Stomach (tissue), 9 donors: ENCODE measurements around the gene FUNDC1. TPM values are rescaled to one million over a fixed set of nuclear protein-coding genes. Genes with fewer than 3 reads are reported as not detected.

Source experiments
- DNase-seq, 2 donors: peaks; one replicate each; pipeline versions ENCODE4 v3.0.0 to v3.0.0-alpha.2; 2013 to 2019
- H3K27ac ChIP-seq, 5 donors: fragments of 200-600 bp in 4 of 5; sonication (generic) in 4 of 5; one replicate each; pipeline ENCODE4 v1.5.1; 2013 to 2019; ENCODE audit warnings: mild to moderate bottlenecking in 1 of 5, moderate library complexity in 1 of 5
- H3K27me3 ChIP-seq, 3 donors: fragments of 200-600 bp; sonication (generic); one replicate each; pipeline ENCODE4 v1.5.1; 2017 to 2019; ENCODE audit warnings: mixed run types in 1 of 3
- H3K36me3 ChIP-seq, 4 donors: fragments of 200-600 bp; sonication (generic); 1 replicate in 3 of 4; 2 replicates in 1 of 4; pipeline ENCODE4 v1.5.1; 2016 to 2019
- H3K4me1 ChIP-seq, 4 donors: fragments of 200-600 bp; sonication (generic); one replicate each; pipeline ENCODE4 v1.5.1; 2016 to 2019
- H3K4me3 ChIP-seq, 4 donors: fragments of 200-600 bp; sonication (generic) in 3 of 4; one replicate each; pipeline ENCODE4 v1.5.1; 2016 to 2019; ENCODE audit warnings: mild to moderate bottlenecking in 1 of 4
- H3K9me3 ChIP-seq, 4 donors: fragments of 200-600 bp; sonication (generic); one replicate each; pipeline ENCODE4 v1.5.1; 2016 to 2019
- CTCF ChIP-seq, 7 experiments: fragments of 450-650 bp in 4 of 7; fragments of 200-600 bp in 3 of 7; sonication (generic) in 3 of 7; IDR thresholded peaks; one replicate each; pipeline ENCODE4 v1.5.1; 2016 to 2019; ENCODE audit warnings: antibody characterized with exemption in 7 of 7, control low read depth in 2 of 7, mild to moderate bottlenecking in 1 of 7
- EP300 ChIP-seq: sonication (generic); formaldehyde crosslinking; IDR thresholded peaks from one replicate; pipeline ENCODE4 v1.6.1; 2017; ENCODE audit warnings: antibody characterized with exemption
- POLR2A ChIP-seq, 4 donors: fragments of 450-650 bp; IDR thresholded peaks; one replicate each; pipeline ENCODE4 v1.6.1; 2016; ENCODE audit warnings: antibody characterized with exemption in 4 of 4, control low read depth in 2 of 4, mild to moderate bottlenecking in 1 of 4, moderate library complexity in 1 of 4
- POLR2AphosphoS5 ChIP-seq, 3 donors: sonication (generic); formaldehyde crosslinking; IDR thresholded peaks; one replicate each; pipeline ENCODE4 v1.6.1; 2016; ENCODE audit warnings: antibody characterized with exemption in 3 of 3
- WGBS, 5 donors: extraction: QIAGEN DNeasy Blood & Tissue Kit in 3 of 5; methylation state at CpG; one replicate each; pipeline versions ENCODE4 v1.1.5 to v1.1.7; 2013 to 2018; 5-methylcytosine and 5-hydroxymethylcytosine counted together
- intact Hi-C: fragments of 100-400 bp; cut with DNase I; formaldehyde crosslinking; loops from one replicate; pipeline ENCODE4 v1.15.1; 2023; ENCODE audit warnings: low total_unique reads
- polyA plus RNA-seq, 3 donors: library from polyadenylated mRNA; stranded (reverse); fragments of 200-250 nt; gene quantifications; one replicate each; pipeline ENCODE4 v1.2.3, GENCODE V29; 2013
- total RNA-seq, 5 donors: library from RNA; depleted of rRNA; stranded (reverse); fragments of >200 nt; gene quantifications; one replicate each; pipeline versions ENCODE4 v1.1.0 to v1.2.3, GENCODE V29; 2014 to 2016
- donor health status: healthy with polysubstance abuse.
- donor health status: Bipolar disorder and iron deficiency.
- donor health status: healthy.

Gene FUNDC1
- total and polyA plus RNA-seq, 8 donors = 3.1 to 35.4 (median 19.8) TPM; not detected in 1

DNA sequence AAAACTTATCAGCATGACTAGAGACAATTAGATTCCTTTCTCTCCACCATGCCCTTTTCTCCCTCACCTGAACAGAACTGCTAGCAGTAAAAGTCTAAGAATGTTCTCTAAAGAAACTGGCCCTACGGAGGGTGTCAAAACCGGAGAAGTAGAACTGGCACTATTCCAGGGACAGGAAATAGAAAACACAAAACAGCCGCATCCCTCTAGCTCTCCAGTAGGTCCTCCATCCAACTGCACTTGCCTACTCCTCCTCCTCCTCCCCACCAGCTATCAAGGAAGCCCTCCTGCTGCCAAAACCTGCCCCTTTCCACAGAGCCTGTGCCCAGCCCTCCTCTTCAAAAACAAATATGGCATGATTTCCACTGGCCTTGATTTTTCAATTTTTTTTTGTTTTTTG, 28.4 kb downstream of the FUNDC1 start:
- 36 to 69% (median 61%) methylated on average over 3 of the region's 3 CpGs for WGBS, 5 donors
- no peaks in the 10 kb centered on the region for H3K4me1 ChIP-seq
- H3K9me3 ChIP-seq = no peaks in the 10 kb centered on the region
- DNase-seq = no peak
- no peak overlapping the region for H3K4me3 ChIP-seq
- H3K36me3 ChIP-seq = peaks cover 0 to 3% (median 0%) of the 10 kb centered on the region in 4 donors
- H3K27me3 ChIP-seq = no peaks in the 10 kb centered on the region
- H3K27ac ChIP-seq = no peak overlapping the region
- intact Hi-C loops = no loop called here
- TF ChIP-seq POLR2A (IDR thresholded peaks at IDR 0.05) (no peak), CTCF (IDR thresholded peaks at IDR 0.05) (no peak), POLR2AphosphoS5 (IDR thresholded peaks at IDR 0.05) (no peak), EP300 (no peak)

- Histone ChIP-seq H3K4me1 (no peaks in the 10 kb centered on the region), H3K36me3 (no peaks in the 10 kb centered on the region), H3K4me3 (no peak overlapping the region), H3K9me3 (no peaks in the 10 kb centered on the region), H3K27me3 (no peaks in the 10 kb centered on the region), H3K27ac (no peak overlapping the region)
- TF ChIP-seq EP300 (no peak), POLR2A (IDR thresholded peaks at IDR 0.05) (no peak), POLR2AphosphoS5 (IDR thresholded peaks at IDR 0.05) (no peak), CTCF (IDR thresholded peaks at IDR 0.05) (no peak)
- intact Hi-C loops = no loop called here
- 78 to 93% (median 92%) methylated on average over 2 of the region's 2 CpGs for WGBS, 5 donors
- no peak for DNase-seq
These were observed 35.4 kb downstream of the FUNDC1 start for GRCh38 chrX:44507292-44507691.

GRCh38 chrX:44506678-44507077, 36.0 kb downstream of the FUNDC1 start:
- Histone ChIP-seq H3K4me3 (no peak overlapping the region), H3K27ac (no peak overlapping the region), H3K9me3 (no peaks in the 10 kb centered on the region), H3K27me3 (no peaks in the 10 kb centered on the region), H3K4me1 (no peaks in the 10 kb centered on the region), H3K36me3 (no peaks in the 10 kb centered on the region)
- 89 to 94% (median 92%) methylated on average over 2 of the region's 2 CpGs for whole genome bisulfite sequencing, 5 donors
- no peak for DNase-seq
- TF ChIP-seq POLR2A (IDR thresholded peaks at IDR 0.05) = no peak
- TF ChIP-seq CTCF (IDR thresholded peaks at IDR 0.05) = no peak
- no peak for TF ChIP-seq EP300
- TF ChIP-seq POLR2AphosphoS5 (IDR thresholded peaks at IDR 0.05) = no peak
- intact Hi-C loops = no loop called here

GRCh38 chrX:44503560-44503959, 39.1 kb downstream of the FUNDC1 start:
- Histone ChIP-seq H3K27ac (no peak overlapping the region), H3K4me3 (no peak overlapping the region), H3K36me3 (no peaks in the 10 kb centered on the region), H3K4me1 (no peaks in the 10 kb centered on the region), H3K9me3 (no peaks in the 10 kb centered on the region), H3K27me3 (no peaks in the 10 kb centered on the region)
- no peak for TF ChIP-seq EP300
- TF ChIP-seq POLR2A (IDR thresholded peaks at IDR 0.05) = no peak
- TF ChIP-seq POLR2AphosphoS5 (IDR thresholded peaks at IDR 0.05) = no peak
- no peak for TF ChIP-seq CTCF (IDR thresholded peaks at IDR 0.05)
- 46 to 75% (median 60%) methylated on average over 3 to 4 of the region's 4 CpGs for WGBS, 5 donors
- intact Hi-C loops = no loop called here
- no peak for DNase-seq
